Stimulated activated CD4-positive, alpha-beta T cell treated with anti-CD3 and anti-CD28 coated beads, Interleukin-12 subunit alpha, Interleukin-12 subunit beta, amount 100 ng/mL, for 24 hours (primary cell): ENCODE measurements around the gene CEND1.

Experiments used
- DNase-seq, 2 experiments: peaks; one replicate each; pipeline ENCODE4 v3.0.0-alpha.2; 2020; ENCODE audit warnings: low read depth in 2 of 2

Gene CEND1

GRCh38 chr11:794766-795633 is 5.1 kb upstream of the CEND1 start:
- no peak for DNase-seq

- no peak for DNase-seq
Measured at GRCh38 chr11:794013-794765, 4.3 kb upstream of the CEND1 start.

- DNase-seq, result no peak
Measured at GRCh38 chr11:793556-793955, 3.7 kb upstream of the CEND1 start.

GRCh38 chr11:792873-793272 is 3.0 kb upstream of the CEND1 start:
- DNase-seq, result no peak

- DNase-seq, result no peak
Measured at GRCh38 chr11:792535-792821, 2.6 kb upstream of the CEND1 start.

GRCh38 chr11:791658-792534 is 2.0 kb upstream of the CEND1 start:
- DNase-seq, result no peak

- DNase-seq, result no peak
Measured at GRCh38 chr11:790721-791564, 1.1 kb upstream of the CEND1 start.

GRCh38 chr11:788953-789940 is 643 bp downstream of the CEND1 start:
- no peak for DNase-seq

- no peak for DNase-seq
Measured at GRCh38 chr11:788009-788640, 1.8 kb downstream of the CEND1 start.

GRCh38 chr11:787084-787675 is 2.7 kb downstream of the CEND1 start:
- DNase-seq, result no peak

GRCh38 chr11:786235-787083 is 3.4 kb downstream of the CEND1 start:
- DNase-seq, result no peak

- no peak for DNase-seq
Measured at GRCh38 chr11:783581-784015, 6.3 kb downstream of the CEND1 start.

GRCh38 chr11:782264-783174 is 7.4 kb downstream of the CEND1 start:
- no peak for DNase-seq

GRCh38 chr11:779955-780532 is 9.8 kb downstream of the CEND1 start:
- DNase-seq, result no peak

- DNase-seq, result no peak
Measured at GRCh38 chr11:778976-779954, 10.6 kb downstream of the CEND1 start.
